Activated CD4-positive, CD25-positive, alpha-beta regulatory T cell treated with anti-CD3 and anti-CD28 coated beads, Interleukin-2, amount 50 U/mL, for 16 hours (primary cell): ENCODE data around the gene DPYSL3.

ENCODE experiments used
- DNase-seq: peaks from one replicate; pipeline ENCODE4 v3.0.0-alpha.2; 2020; ENCODE audit warnings: low read depth, low spot score

The DPYSL3 gene

GRCh38 chr5:147472664-147473475 lies 37.0 kb downstream of the DPYSL3 start:
- no peak for DNase-seq

GRCh38 chr5:147467973-147468508 lies 41.8 kb downstream of the DPYSL3 start:
- DNase-seq: no peak

- no peak for DNase-seq
Observed at GRCh38 chr5:147466360-147466980, 43.4 kb downstream of the DPYSL3 start.

- no peak for DNase-seq
Observed at GRCh38 chr5:147465747-147466146, 44.1 kb downstream of the DPYSL3 start.

- no peak for DNase-seq
Observed at GRCh38 chr5:147464211-147464610, 45.7 kb downstream of the DPYSL3 start.

GRCh38 chr5:147461915-147462314 lies 48.0 kb downstream of the DPYSL3 start:
- no peak for DNase-seq

- DNase-seq: no peak
Observed at GRCh38 chr5:147460380-147460779, 49.5 kb downstream of the DPYSL3 start.

GRCh38 chr5:147458581-147458980 lies 51.3 kb downstream of the DPYSL3 start:
- no peak for DNase-seq

- DNase-seq: no peak
Observed at GRCh38 chr5:147455822-147456450, 53.9 kb downstream of the DPYSL3 start.

GRCh38 chr5:147454996-147455677 lies 54.7 kb downstream of the DPYSL3 start:
- DNase-seq: no peak

- DNase-seq: peak; percentile 23
Observed at GRCh38 chr5:147453875-147454814, 55.7 kb downstream of the DPYSL3 start.

GRCh38 chr5:147452165-147452811 lies 57.6 kb downstream of the DPYSL3 start:
- DNase-seq: no peak

GRCh38 chr5:147451193-147451592 lies 58.7 kb downstream of the DPYSL3 start:
- DNase-seq: no peak

GRCh38 chr5:147450606-147451005 lies 59.3 kb downstream of the DPYSL3 start:
- no peak for DNase-seq

GRCh38 chr5:147448766-147449165 lies 61.1 kb downstream of the DPYSL3 start:
- DNase-seq: no peak

GRCh38 chr5:147446523-147446922 lies 63.3 kb downstream of the DPYSL3 start:
- DNase-seq: no peak

- DNase-seq: no peak
Observed at GRCh38 chr5:147445917-147446316, 64.0 kb downstream of the DPYSL3 start.

GRCh38 chr5:147445090-147445489 lies 64.8 kb downstream of the DPYSL3 start:
- DNase-seq: no peak

GRCh38 chr5:147442224-147442623 lies 67.6 kb downstream of the DPYSL3 start:
- DNase-seq: no peak

GRCh38 chr5:147441191-147441695 lies 68.6 kb downstream of the DPYSL3 start:
- DNase-seq: no peak
